Trophoblast cell (in vitro differentiated cells and primary cell): ENCODE measurements around the gene NEK5.

Experiments
- DNase-seq, 2 donors: peaks; one replicate each; pipeline ENCODE4 v3.0.0-alpha.2; 2016
- H2AFZ ChIP-seq: 2 replicates; pipeline ENCODE4 v1.6.1; 2013; ENCODE audit warnings: low read length, moderate library complexity, mild to moderate bottlenecking; ENCODE audit not compliant: insufficient read depth, poor library complexity
- H2AK5ac ChIP-seq: 2 replicates; pipeline ENCODE4 v1.6.1; 2013; ENCODE audit warnings: mild to moderate bottlenecking, low read length
- H2BK120ac ChIP-seq: 2 replicates; pipeline ENCODE4 v1.6.1; 2013; ENCODE audit warnings: low read length, mild to moderate bottlenecking, moderate library complexity; ENCODE audit not compliant: insufficient read depth, poor library complexity
- H2BK12ac ChIP-seq: 2 replicates; pipeline ENCODE4 v1.6.1; 2013; ENCODE audit warnings: mild to moderate bottlenecking, low read length, moderate library complexity
- H2BK5ac ChIP-seq: 2 replicates; pipeline ENCODE4 v1.6.1; 2013; ENCODE audit warnings: low read length, low read depth, moderate library complexity, mild to moderate bottlenecking; ENCODE audit not compliant: poor library complexity
- H3K14ac ChIP-seq: 2 replicates; pipeline ENCODE4 v1.6.1; 2013; ENCODE audit warnings: mild to moderate bottlenecking, low read length
- H3K18ac ChIP-seq: 2 replicates; pipeline ENCODE4 v1.6.1; 2013; ENCODE audit warnings: mild to moderate bottlenecking, low read length
- H3K23ac ChIP-seq: 2 replicates; pipeline ENCODE4 v1.6.1; 2013; ENCODE audit warnings: low read length
- H3K27ac ChIP-seq: 2 replicates; pipeline ENCODE4 v1.5.1; 2013; ENCODE audit warnings: low read depth, mild to moderate bottlenecking, inconsistent platforms, low read length, moderate library complexity
- H3K27me3 ChIP-seq: 2 replicates; pipeline ENCODE4 v1.6.1; 2013; ENCODE audit warnings: inconsistent platforms, mild to moderate bottlenecking, low read length, moderate library complexity; ENCODE audit not compliant: insufficient read depth
- H3K36me3 ChIP-seq, 2 experiments: 1 replicate in 1 of 2; 2 replicates in 1 of 2; pipeline ENCODE4 v1.6.1; 2013; ENCODE audit warnings: low read length in 2 of 2, mild to moderate bottlenecking in 2 of 2, moderate library complexity in 1 of 2; ENCODE audit not compliant: insufficient read depth in 2 of 2, control insufficient read depth in 1 of 2
- H3K4ac ChIP-seq: 2 replicates; pipeline ENCODE4 v1.6.1; 2013; ENCODE audit warnings: low read depth, mild to moderate bottlenecking, low read length, moderate library complexity
- H3K4me1 ChIP-seq, 2 experiments: 1 replicate in 1 of 2; 2 replicates in 1 of 2; pipeline ENCODE4 v1.6.1; 2013; ENCODE audit warnings: low read length in 2 of 2, mild to moderate bottlenecking in 2 of 2, moderate library complexity in 1 of 2; ENCODE audit not compliant: insufficient read depth in 2 of 2, control insufficient read depth in 1 of 2
- H3K4me2 ChIP-seq: 2 replicates; pipeline ENCODE4 v1.6.1; 2013; ENCODE audit warnings: inconsistent platforms, mild to moderate bottlenecking, low read length, moderate library complexity
- H3K4me3 ChIP-seq: 2 replicates; pipeline ENCODE4 v1.5.1; 2013; ENCODE audit warnings: mild to moderate bottlenecking, low read depth, low read length, inconsistent platforms
- H3K79me1 ChIP-seq: one replicate; pipeline ENCODE4 v1.6.1; 2013; ENCODE audit warnings: low read length
- H3K79me2 ChIP-seq: 2 replicates; pipeline ENCODE4 v1.6.1; 2013; ENCODE audit warnings: low read length, mild to moderate bottlenecking; ENCODE audit not compliant: control insufficient read depth, insufficient read depth, poor library complexity
- H3K9ac ChIP-seq: 2 replicates; pipeline ENCODE4 v1.6.1; 2013; ENCODE audit warnings: mild to moderate bottlenecking, low read length
- H3K9me3 ChIP-seq: 2 replicates; pipeline ENCODE4 v1.6.1; 2013; ENCODE audit warnings: low read depth, mild to moderate bottlenecking, control low read depth, inconsistent platforms, low read length; ENCODE audit not compliant: insufficient read depth
- H4K12ac ChIP-seq: 2 replicates; pipeline ENCODE4 v1.6.1; 2013; ENCODE audit warnings: low read depth, mild to moderate bottlenecking, low read length, moderate library complexity
- H4K8ac ChIP-seq: 2 replicates; pipeline ENCODE4 v1.6.1; 2013; ENCODE audit warnings: low read depth, mild to moderate bottlenecking, low read length, moderate library complexity
- H4K91ac ChIP-seq: one replicate; pipeline ENCODE4 v1.6.1; 2013; ENCODE audit warnings: low read depth, mild to moderate bottlenecking, low read length, moderate library complexity
- WGBS: extraction: QIAGEN DNeasy Blood & Tissue Kit; methylation state at CpG from one replicate; pipeline ENCODE4 v1.1.7; 2013; ENCODE audit warnings: missing lambda C conversion rate; ENCODE audit not compliant: insufficient read length, insufficient coverage; ENCODE audit errors: extremely low coverage; 5-methylcytosine and 5-hydroxymethylcytosine counted together

NEK5 gene

DNA sequence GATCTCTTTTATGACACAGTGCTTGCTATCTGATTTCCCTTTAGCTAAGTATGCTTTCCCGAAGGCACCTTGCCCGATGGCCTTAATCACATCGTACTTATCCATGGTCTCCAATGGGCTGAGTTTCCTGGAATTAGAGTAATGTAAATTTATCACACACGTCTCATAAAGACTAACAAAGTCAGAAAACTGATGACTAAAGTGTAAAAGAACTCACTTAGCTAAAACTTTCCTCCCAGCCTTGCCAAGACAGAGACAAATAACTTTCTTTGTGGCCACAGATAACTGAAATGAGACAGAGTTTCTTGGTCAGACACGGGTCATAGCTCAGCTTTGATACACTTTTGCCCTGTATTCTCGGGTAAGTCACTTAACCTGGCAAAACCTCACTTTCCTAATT, 1.5 kb downstream of the NEK5 start:
- H4K91ac ChIP-seq, result no peak overlapping the region
- no peak overlapping the region for H3K9ac ChIP-seq
- H3K14ac ChIP-seq, result no peak overlapping the region
- no peaks in the 10 kb centered on the region for H3K79me1 ChIP-seq
- H3K27ac ChIP-seq, result no peak overlapping the region
- H3K4me1 ChIP-seq, result peaks cover 3 to 5% of the 10 kb centered on the region in 2 experiments
- no peak overlapping the region for H4K8ac ChIP-seq
- DNase-seq, result no peak
- no peaks in the 10 kb centered on the region for H3K79me2 ChIP-seq
- peak overlapping the region; percentile 97 for H3K4me2 ChIP-seq
- H3K9me3 ChIP-seq, result no peaks in the 10 kb centered on the region
- no peak overlapping the region for H2AFZ ChIP-seq
- H2BK5ac ChIP-seq, result no peak overlapping the region
- no peak overlapping the region for H3K4me3 ChIP-seq
- peaks cover 3 to 6% of the 10 kb centered on the region in 2 experiments for H3K36me3 ChIP-seq
- no peak overlapping the region for H2BK120ac ChIP-seq
- no peak overlapping the region for H3K4ac ChIP-seq
- H3K23ac ChIP-seq, result no peak overlapping the region
- no peak overlapping the region for H3K18ac ChIP-seq
- H2AK5ac ChIP-seq, result no peak overlapping the region
- H4K12ac ChIP-seq, result no peak overlapping the region
- no peak overlapping the region for H2BK12ac ChIP-seq
- no peaks in the 10 kb centered on the region for H3K27me3 ChIP-seq
- WGBS, result no CpG with 5 or more reads among the region's 6 CpGs

DNA sequence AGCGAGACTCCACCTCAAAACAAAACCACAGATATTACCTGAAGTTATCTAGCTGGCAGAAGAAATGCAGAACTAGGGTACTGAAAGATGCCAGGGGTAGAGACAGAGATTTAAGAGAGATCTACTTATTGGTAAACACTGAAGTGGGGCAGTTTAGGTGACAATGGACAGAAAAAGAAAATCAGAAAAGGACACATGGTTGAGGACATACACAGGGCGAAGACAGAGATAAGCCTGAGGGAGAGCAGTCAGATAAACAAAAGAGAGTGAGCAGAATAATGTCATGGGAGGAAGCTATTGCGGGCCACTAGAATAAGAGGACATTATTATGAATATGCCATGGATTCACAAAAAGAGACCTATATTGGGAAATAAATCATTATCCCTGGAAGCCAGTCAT, 3.3 kb downstream of the NEK5 start:
- no peak overlapping the region for H3K14ac ChIP-seq
- no peak overlapping the region for H3K27ac ChIP-seq
- no peaks in the 10 kb centered on the region for H3K36me3 ChIP-seq
- H2BK5ac ChIP-seq, result no peak overlapping the region
- H4K8ac ChIP-seq, result no peak overlapping the region
- no peak overlapping the region for H2BK12ac ChIP-seq
- no peak overlapping the region for H3K4me3 ChIP-seq
- no peak for DNase-seq
- no peak overlapping the region for H3K18ac ChIP-seq
- H2BK120ac ChIP-seq, result no peak overlapping the region
- no peak overlapping the region for H4K12ac ChIP-seq
- H3K4ac ChIP-seq, result no peak overlapping the region
- no peak overlapping the region for H3K4me2 ChIP-seq
- H3K23ac ChIP-seq, result no peak overlapping the region
- H3K79me1 ChIP-seq, result no peaks in the 10 kb centered on the region
- no peaks in the 10 kb centered on the region for H3K9me3 ChIP-seq
- H2AFZ ChIP-seq, result no peak overlapping the region
- H4K91ac ChIP-seq, result no peak overlapping the region
- H2AK5ac ChIP-seq, result no peak overlapping the region
- peaks cover 3 to 5% of the 10 kb centered on the region in 2 experiments for H3K4me1 ChIP-seq
- no peaks in the 10 kb centered on the region for H3K27me3 ChIP-seq
- no peaks in the 10 kb centered on the region for H3K79me2 ChIP-seq
- WGBS, result no CpG with 5 or more reads among the region's 3 CpGs
- no peak overlapping the region for H3K9ac ChIP-seq

DNA sequence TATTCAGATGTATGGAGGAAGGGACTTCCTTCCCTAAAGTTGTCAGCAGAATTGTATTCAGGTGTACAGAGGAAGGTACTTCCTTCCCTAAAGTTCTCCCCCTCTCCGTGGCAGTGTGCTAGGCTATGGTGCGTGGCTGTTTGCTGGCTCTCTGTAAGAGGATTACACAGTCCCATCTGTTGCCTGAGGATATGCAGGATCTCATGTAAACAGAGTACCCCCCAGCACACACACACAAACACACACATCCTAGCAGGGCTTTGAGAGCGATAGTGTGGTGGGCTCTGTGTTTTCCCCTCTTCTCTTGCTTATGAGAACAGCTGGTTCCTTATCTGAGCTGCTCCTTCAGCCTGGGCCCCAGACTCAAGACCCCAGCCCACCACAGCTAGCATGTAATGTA, 10.3 kb downstream of the NEK5 start:
- Histone ChIP-seq H3K9me3 (no peaks in the 10 kb centered on the region), H3K18ac (no peak overlapping the region), H4K12ac (no peak overlapping the region), H3K4me2 (no peak overlapping the region), H3K79me2 (no peaks in the 10 kb centered on the region), H3K4me3 (no peak overlapping the region), H3K9ac (no peak overlapping the region), H3K27me3 (no peaks in the 10 kb centered on the region), H3K36me3 (no peaks in the 10 kb centered on the region), H3K14ac (no peak overlapping the region), H2BK120ac (no peak overlapping the region), H2BK5ac (no peak overlapping the region), H4K91ac (no peak overlapping the region), H2AFZ (no peak overlapping the region), H2AK5ac (no peak overlapping the region), H3K4me1 (no peaks in the 10 kb centered on the region), H4K8ac (no peak overlapping the region), H3K27ac (no peak overlapping the region), H3K79me1 (no peaks in the 10 kb centered on the region), H2BK12ac (no peak overlapping the region), H3K4ac (no peak overlapping the region), H3K23ac (no peak overlapping the region)
- DNase-seq, result no peak
- WGBS, result no CpG with 5 or more reads among the region's 3 CpGs

DNA sequence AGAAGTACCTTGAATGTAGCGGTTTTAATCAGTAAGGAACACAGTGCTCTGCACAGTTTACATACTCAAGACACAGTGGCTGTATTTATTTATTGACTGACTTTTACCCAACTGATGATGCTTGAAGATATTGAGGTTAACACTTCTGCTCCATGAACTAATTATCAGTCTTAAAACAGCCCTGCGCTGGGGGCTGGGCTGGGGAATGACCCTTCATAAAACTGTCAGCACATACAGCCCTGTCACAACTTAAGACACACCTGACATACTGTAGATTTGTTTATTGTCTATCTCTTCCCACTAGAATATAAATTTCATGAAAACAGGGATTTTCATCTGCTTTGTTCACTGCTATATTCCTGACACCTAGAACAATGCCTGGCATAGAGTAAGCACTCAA, 10.8 kb downstream of the NEK5 start:
- Histone ChIP-seq H3K79me2 (no peaks in the 10 kb centered on the region), H3K4me1 (no peaks in the 10 kb centered on the region), H2BK5ac (no peak overlapping the region), H2BK12ac (no peak overlapping the region), H3K23ac (no peak overlapping the region), H2BK120ac (no peak overlapping the region), H3K79me1 (no peaks in the 10 kb centered on the region), H3K9me3 (no peaks in the 10 kb centered on the region), H2AK5ac (no peak overlapping the region), H3K4me2 (no peak overlapping the region), H3K27me3 (no peaks in the 10 kb centered on the region), H3K4me3 (no peak overlapping the region), H3K36me3 (no peaks in the 10 kb centered on the region), H3K18ac (no peak overlapping the region), H4K8ac (no peak overlapping the region), H4K91ac (no peak overlapping the region), H3K27ac (no peak overlapping the region), H2AFZ (no peak overlapping the region), H4K12ac (no peak overlapping the region), H3K4ac (no peak overlapping the region), H3K14ac (no peak overlapping the region), H3K9ac (no peak overlapping the region)
- no peak for DNase-seq
- WGBS, result no CpG with 5 or more reads among the region's 2 CpGs
